GM19397 (cell line): Measurements from ENCODE around the gene CHCHD3.

Source experiments
- ATAC-seq: cut with Tn5 transposase; IDR thresholded peaks from one replicate; pipeline ENCODE4 v1.9.1; 2021; ENCODE audit warnings: mild to moderate bottlenecking, moderate library complexity; ENCODE audit not compliant: unreplicated experiment

Gene CHCHD3

DNA sequence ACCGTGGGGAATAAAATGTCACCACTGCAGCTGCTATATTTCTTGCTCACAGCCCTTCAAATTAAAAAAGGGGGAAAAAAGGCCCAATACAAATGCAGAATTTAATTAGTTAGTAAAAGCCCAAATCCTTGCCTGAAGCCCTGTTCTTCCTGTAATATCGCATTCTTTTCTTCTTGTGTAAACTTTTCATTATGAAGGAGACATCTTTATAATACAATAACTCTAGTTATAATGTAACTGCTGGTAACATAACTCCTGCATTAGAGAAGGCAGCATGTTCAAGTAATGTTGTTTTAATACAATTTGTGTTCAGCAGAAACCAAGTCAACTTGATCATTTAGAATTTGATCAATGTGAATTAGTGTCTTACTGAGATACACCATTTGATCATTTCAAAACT, 250.9 kb downstream of the CHCHD3 start:
- no peak for ATAC-seq

DNA sequence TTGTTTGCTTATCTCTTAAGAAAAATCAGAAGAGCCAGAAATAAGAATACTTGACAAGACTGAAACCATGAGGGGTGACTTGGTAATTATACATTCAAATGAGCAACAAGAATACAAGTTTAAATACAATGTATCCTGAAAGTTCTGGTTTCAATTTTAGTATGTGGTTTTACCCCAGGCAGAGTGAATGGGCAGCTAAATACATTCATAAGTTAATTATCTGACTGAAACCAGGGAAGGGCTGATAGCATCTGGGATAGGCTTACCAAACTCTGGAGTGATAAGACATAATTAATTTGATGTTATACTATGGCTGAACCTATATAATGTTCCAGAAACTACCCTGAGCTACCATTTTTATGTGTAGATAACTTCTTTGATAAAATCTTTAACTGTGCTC, 253.4 kb downstream of the CHCHD3 start:
- ATAC-seq, result no peak

DNA sequence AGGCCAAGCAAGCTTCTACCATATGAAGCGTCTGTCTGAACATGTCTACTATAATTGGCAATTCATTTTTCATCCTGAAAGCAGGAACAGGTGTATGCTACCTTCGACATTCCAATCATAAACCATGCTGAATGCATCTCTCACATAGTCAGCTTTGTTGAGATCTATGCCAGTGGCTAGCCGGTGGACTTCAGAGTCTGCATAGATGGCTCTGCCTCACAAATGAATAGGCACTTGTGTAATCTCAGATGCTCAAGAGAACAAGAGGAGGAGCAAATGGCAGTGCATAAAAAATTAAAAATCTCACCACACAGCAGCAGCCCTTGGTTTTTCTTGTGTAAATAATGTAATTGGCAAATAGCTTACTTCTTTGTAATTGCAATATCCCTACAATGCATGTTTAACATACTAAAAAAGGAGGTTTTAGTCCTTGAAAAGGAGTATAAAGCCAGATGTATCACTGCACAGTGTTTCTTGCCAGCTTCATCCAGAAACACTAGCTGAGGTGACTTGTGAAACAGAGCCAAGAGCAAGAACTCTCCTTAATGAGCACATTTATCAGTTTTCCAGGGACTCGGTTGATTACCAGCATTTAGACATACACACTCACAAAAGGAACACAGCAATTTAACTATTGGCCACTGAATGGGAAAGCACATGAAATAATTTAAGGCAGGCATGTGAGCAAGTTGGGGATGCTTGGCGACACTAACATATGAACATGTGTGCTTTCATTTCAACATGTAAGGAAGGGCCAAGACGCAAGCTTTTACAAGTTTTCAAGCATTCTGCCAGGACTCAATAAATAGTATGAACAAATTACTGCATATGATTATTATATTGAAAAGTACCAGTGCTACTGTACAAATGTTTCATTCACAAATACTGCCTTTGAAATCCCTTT, 255.7 kb downstream of the CHCHD3 start:
- ATAC-seq, result no peak

DNA sequence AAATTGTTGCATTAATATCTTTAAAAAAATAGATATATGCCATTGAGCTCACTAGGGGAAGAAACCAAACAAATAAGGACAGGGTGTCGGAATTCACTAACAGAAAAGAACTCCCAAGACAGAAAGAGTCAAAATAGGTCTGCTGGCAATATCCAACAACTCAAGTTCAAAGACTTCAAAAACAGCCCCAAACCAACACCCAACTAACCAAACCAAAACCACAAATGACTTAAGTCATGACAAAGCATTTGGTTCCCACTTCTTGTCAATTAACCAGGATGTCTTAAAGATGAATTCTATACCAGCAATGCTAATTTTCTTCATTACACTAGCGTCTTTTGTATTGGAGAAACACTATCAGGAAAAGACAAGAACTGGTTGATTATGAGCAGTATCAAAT, 256.7 kb downstream of the CHCHD3 start:
- no peak for ATAC-seq

DNA sequence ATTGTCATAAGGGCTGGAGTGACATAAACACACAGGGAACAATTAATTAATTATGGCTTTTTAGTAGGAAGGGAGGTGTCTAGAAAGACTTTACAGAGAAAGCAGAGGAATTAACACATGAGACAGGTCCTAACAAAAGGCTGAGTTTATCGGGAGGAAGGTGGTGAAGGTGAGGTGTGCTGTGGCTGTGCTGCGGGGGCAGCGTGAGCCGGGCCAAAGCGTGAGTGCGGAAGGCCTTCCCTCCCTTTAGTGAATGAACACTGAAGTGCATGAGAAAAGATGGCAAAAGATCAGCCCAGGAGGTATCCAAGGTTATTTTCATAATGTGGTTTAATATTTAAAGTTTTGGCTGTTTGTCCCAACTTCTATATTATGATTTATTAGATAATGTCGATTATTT, 262.2 kb downstream of the CHCHD3 start:
- no peak for ATAC-seq

DNA sequence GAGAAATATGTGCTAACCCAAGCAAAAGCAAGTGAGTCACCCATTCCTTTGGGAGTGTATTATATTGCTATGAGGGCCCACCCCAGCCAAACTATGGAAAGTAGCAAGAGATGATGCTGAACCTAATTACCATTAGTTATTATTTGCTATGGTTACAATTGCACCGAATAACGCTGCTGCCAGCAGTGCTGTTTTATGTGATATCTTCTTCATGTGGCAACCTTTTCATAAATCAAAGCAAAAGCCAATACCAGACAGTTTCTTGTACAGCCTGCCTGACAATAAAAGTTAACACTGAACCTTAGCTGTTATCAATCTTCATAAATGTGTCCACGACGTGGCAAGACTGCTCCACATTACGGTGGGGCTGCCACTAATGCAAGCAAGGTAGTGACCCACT, 263.9 kb downstream of the CHCHD3 start:
- ATAC-seq, result no peak

DNA sequence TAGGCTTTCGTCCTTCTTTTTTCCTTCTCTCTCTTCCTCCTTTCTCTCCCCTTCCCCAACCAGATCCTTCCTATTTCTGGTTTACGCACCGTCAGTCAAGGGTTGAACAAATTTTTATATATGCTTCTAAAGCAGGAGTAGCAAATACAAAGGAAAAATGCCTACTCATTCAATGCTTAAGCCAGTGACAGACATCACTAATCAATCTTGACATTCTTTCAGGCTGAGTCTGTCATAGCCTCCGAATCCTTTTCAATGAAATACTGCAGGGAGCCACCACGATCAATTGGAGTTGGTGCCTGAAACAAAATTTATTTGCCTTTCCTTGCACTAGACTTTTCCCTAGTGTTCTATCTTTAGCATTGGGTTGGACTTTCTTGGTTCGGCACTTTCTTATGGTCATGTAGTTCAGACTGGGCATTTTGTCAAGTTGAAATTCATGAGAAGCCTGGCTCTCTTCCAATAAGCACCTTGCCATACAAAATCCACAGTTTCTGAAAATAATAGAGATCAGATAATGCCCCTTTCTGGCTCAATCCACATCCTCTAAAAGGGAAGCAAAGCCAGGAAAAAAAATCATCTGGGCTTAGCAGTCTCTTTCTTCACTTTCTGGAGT, 266.1 kb downstream of the CHCHD3 start:
- ATAC-seq, result no peak

DNA sequence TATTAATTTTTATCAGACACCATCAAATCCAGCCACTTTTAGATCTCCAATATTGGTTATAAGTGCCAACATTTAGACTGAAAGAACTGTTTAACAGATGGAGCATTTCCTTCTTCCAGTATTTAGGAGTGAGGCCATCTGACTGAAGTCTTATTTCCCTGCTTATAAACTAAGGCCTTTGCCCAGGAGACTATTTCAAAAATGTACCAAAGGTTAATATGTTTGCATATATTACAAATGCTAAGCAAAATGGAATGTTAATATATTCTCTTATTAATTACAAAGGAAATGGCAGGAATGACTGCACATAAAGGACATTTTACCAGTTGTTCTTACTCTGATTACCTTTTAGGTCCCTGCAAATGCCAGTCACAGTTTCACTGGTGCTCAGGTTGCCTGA, 266.8 kb downstream of the CHCHD3 start:
- ATAC-seq, result no peak

DNA sequence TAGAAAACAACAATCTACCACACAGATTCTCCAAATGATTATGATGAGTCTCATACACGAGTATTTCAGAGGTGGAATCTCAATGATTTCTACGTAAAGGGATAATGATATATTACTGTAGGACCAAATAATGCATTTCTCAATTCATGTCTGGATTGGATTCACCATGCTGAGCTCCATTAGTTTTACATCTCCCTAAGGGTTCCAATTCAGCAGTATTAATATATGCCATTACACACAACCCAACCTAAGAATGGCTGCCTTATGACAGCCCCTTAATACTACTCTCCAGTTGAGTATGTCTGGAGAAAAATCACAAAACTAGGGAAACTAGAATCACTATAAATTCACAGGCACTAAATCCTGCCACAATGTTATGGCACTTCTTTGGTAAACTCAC, 271.3 kb downstream of the CHCHD3 start:
- no peak for ATAC-seq

DNA sequence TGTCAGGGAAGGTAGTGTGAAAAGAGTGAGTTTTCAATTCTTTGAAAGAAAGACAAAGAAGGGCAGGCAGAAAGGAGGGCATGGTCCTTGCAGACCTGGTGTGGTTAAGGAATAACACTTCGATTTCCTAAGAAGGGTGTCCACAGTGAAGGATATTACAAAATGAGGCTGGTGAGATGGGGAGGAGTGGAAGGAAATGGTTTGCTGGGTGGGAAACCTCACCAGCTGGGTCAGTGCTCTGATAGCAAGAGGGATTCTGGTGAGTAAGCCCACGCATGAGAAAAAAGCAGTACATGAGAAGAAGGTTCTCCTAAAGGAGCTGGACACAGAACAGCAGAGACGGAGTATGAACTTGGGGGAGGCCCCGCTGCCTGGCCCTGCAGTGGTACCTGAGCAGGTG, 275.1 kb downstream of the CHCHD3 start:
- ATAC-seq, result no peak

DNA sequence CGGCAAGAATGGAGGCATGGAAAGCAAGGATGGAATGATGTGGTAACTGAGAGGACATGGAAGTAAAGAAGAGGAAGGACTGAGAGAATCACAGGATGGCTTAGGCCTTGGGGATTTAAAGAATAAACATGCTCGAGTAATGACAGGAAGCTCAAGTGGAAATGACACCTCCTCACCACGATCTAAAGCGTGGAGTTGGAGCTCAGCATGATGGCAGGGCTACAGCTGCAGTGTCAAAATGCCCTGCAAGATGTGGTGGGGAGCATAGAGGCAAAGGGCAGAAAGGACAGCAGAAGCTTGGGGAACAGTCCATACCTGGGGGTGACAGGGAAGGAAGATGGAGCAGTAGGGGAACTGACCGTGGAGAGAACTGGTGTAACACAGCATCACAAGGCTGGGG, 276.1 kb downstream of the CHCHD3 start:
- no peak for ATAC-seq

DNA sequence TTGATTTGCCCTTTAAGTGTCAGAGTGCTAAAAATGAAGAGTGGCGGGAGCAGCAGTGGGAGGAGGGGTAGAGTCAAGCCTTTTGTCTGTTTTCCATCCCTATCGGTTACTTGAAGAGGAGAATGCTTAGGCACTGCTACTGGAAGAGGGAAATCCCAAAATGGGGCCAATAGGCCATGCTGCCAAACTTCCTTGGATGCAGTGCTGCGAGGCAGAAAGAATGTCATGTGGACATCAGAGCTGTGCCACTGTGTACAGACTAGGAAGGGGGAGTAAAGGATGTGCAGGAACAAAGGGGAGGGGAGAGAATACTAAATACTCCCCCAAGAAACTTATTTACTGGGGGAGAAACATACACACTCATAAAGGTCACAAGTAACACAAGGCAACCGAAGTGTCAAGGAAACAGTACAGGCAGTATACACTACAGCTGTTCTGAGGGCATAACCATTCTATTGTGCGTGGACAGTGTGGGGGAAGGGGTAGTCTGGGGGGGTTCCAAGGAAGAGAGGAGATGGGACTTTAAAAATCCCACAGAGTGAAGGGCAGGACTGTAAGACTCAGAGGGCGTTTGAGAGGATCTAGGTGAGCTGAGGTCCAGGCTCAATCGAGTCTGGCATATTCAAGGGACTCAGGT, 276.9 kb downstream of the CHCHD3 start:
- no peak for ATAC-seq

DNA sequence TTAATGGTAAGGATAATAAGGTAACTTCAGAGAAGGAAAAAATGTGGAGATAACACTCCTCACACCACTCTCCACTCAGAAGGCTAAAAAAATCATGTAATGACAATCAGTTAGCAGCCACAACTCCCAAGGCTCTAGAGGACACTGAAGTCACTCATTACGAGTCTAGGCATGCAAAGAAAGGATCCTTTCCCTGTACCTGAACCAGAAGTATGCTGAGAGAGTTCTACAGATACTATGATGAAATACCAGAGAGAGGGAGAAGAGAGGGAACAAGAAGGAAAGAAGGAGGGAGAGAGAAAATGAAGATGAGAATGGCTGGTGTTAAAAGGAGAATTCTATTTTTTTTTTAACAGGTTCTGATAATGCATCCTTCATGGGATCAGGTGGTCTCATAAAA, 281.4 kb downstream of the CHCHD3 start:
- ATAC-seq, result no peak

DNA sequence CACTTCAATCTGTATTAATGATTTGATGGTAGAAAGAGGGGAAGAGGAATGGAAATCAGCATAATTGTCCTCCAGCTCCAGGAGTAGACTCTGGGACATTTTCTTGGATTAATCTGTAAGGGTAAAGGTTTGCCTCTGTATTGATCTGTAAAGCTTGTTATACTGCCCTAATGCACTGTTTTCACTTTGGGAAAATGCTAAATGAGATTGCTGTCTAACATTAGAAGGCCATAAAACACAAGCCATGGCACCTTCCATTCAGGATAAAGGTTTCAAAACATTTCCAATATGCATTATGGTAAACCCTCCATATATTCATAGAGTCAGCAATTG, 282.8 kb downstream of the CHCHD3 start:
- no peak for ATAC-seq

DNA sequence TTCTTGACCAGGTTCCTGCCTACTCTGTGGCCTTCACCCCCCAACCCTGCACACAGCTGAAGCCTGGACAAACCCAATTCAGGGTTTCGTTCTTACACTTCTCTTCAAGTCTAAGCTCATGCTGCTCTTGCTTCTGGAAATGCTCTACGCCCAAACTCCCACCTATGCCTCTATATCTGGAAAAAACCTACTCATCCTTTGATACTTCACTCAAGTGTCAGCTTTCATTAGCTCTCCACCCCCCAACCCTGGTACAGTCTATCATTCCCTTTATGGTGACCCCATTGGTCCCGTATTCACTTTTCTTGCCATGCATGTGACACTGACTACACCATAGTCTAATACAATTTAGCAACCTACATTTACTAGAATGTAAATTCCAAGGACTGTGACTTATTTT, 284.7 kb downstream of the CHCHD3 start:
- no peak for ATAC-seq

DNA sequence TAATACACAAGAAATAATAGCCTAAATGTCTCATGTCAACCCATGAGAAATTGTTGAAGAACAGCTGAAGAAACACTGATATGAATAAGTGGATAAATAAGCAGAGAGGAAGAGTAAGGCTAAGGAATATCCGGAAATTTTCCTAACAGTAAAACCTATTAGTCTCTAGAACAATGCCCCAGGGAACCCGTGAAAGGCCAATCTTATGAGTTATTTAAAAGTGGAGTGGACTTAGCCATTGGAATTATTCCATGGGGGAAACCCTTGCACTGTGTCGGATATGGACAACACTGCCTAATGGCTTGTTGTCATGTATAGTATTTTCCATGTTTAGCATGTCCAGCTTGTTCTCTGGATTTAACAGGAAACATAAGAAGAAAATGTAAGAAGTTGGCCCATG, 288.4 kb downstream of the CHCHD3 start:
- no peak for ATAC-seq

DNA sequence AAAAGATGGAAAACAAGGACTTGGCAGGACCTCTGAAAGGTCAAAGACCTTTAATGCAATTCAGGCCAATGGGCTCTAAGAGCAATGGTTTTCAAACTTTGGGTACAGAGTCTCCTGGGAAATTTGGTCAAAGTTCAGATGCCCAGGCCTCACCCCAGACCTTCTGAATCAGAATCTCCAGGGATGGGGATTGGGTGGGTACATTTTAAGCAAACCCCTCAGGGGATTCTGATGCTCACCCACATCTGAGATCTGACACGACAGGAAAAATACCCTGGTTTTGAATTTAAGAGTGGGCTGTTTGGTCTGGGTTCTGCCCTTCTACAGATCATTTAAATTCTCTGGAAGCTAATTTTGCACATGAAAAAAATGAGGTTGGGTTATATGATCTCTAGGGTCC, 290.9 kb downstream of the CHCHD3 start:
- ATAC-seq, result no peak

DNA sequence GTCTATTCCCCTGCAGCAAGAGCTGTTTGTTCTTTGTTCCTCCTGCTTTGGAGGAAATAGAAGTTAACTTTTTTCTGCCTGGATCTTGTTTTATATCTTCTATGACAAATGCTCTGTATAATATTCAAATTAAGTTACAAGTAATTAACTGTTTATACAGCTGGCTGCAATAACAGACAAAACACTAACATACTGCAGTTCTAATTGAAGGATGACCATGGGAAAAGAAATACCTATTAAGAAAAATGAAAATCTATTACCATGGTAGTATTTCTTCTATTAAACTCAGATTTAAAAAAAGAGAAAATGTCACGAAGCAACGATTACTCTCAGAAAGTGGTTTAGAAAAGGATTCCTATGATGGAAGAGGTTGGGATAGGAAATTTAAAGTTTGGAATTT, 291.8 kb downstream of the CHCHD3 start:
- ATAC-seq, result no peak

DNA sequence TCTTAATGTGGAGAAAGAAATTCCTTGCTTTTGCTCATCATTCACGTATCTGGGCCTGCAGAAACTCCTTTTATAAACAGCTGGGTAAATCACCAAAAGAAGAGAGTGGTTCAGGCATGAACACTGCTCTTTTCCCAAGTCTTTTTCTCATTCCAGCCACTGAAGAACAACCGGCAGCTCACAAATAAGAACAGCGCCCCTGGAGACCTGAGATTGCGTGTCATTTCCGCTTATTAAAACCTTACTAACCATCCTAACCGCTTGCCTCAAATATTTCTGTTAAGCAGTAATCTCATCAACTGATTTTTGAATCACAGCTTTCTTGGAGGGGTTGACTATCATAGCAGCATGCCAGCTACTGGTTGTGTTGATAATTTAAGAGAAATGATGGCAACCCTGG, 292.6 kb downstream of the CHCHD3 start:
- ATAC-seq, result no peak

DNA sequence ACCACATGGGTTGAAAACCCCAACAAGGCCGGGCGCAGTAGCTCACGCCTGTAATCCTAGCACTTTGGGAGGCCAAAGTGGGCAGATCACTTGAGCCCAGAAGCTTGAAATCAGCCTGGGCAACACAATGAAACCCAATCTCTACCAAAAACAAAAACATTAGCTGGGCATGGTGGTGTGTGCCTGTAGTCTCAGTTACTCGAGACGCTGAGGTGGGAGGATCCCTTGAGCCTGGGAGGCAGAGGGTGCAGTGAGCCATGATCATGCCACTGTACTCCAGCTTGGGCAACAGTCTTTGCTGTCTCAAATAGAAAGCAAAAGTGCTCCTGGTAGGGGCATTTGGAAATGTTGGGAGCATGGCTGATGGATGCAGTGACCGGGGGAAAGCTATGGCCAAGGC, 296.0 kb downstream of the CHCHD3 start:
- ATAC-seq, result no peak

DNA sequence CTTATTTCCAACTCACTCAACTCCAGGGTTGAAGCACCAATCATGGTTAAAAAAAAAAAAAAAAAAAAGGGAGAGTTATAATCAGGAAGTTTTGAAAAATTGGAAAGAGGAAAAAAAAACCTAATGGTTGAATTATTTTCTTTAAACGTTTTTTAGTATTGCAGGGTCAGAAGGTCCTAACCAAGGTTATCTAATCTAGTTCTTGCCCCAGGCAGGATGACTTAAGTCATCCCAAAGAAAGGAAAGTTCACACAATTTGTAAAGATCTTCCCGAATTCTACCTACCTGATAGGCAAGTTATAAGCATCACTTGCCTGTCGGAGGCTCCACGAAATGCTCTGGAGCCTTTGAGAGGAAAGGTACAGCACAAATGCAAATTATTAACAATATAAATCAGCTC, 297.5 kb downstream of the CHCHD3 start:
- no peak for ATAC-seq

DNA sequence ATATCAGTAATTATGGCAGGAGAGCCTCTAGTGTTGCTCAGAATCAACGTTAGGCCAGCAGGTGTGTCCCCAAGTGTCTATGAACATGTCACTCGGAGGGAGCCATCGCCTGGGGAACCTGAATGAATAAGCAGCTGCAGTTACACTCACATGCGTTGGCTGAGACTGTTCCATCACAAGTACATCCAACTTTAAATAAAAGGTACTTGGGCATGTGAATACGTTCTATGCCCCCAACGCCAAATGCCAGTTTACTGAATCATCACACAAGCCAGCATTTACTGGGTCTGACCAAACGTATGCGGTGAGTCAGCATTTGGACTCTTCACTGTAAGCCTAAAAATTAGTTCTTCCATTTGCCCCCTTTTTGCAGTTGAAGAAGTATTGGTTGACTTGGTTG, 298.1 kb downstream of the CHCHD3 start:
- ATAC-seq, result no peak
